ENCODE measurements around the gene LMAN1.

DNA sequence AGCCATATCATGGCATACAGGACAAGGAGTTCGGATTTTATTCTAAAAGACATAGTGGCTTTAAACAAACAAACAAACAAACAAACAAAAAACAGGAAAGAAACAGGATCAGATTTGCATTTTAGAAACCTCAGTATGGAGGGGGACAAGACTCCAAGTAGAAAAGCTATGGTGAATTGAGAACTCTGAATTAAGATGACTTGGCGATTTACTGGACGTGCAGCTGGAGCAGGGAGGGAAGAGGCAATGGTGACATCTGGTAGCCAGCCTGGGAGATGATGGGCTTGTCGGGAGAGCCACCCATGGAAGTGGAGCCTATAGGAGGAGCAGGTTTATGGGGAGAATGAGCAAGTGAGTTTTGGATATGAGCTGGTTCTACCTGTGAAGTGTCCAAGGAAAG lies 53.8 kb downstream of the LMAN1 start:
- TF ChIP-seq POLR2AphosphoS5 (IDR thresholded peaks at IDR 0.05) (no peak), EP300 (IDR thresholded peaks at IDR 0.05) (no peak)
